Gastroesophageal sphincter (tissue), 3 donors: Measurements from ENCODE around the gene PNKP.

Experiments
- CTCF ChIP-seq, 4 experiments: fragments of 200-600 bp in 2 of 4; fragments of 450-650 bp in 2 of 4; sonication (generic) in 1 of 4; IDR thresholded peaks; one replicate each; pipeline ENCODE4 v1.5.1; 2017 to 2019; ENCODE audit warnings: antibody characterized with exemption in 4 of 4, mild to moderate bottlenecking in 2 of 4, moderate library complexity in 2 of 4
- POLR2A ChIP-seq, 2 donors: fragments of 450-650 bp; IDR thresholded peaks; one replicate each; pipeline ENCODE4 v1.6.1; 2017; ENCODE audit warnings: antibody characterized with exemption in 2 of 2, mild to moderate bottlenecking in 2 of 2, moderate library complexity in 1 of 2
- POLR2AphosphoS5 ChIP-seq: sonication (generic); formaldehyde crosslinking; IDR thresholded peaks from one replicate; pipeline ENCODE4 v1.6.1; 2017; ENCODE audit warnings: antibody characterized with exemption

- no peak for TF ChIP-seq CTCF (IDR thresholded peaks at IDR 0.05)
- TF ChIP-seq POLR2AphosphoS5, result no peak
- TF ChIP-seq POLR2A (IDR thresholded peaks at IDR 0.05), result no peak
These were observed 8.6 kb upstream of the PNKP start for GRCh38 chr19:49875857-49876421.
